HG02840 (cell line): ENCODE measurements around the gene OR4D2.
"Not testable (repeated sequence)": the region's sequence is repeated elsewhere in the genome, so short reads cannot be mapped to it uniquely, and the experiment has no call there.

Experiments
- ATAC-seq: cut with Tn5 transposase; IDR thresholded peaks from one replicate; pipeline ENCODE4 v1.9.1; 2021; ENCODE audit warnings: mild to moderate bottlenecking, moderate library complexity, moderate number of reproducible peaks; ENCODE audit not compliant: unreplicated experiment, low FRiP score

Gene OR4D2

DNA sequence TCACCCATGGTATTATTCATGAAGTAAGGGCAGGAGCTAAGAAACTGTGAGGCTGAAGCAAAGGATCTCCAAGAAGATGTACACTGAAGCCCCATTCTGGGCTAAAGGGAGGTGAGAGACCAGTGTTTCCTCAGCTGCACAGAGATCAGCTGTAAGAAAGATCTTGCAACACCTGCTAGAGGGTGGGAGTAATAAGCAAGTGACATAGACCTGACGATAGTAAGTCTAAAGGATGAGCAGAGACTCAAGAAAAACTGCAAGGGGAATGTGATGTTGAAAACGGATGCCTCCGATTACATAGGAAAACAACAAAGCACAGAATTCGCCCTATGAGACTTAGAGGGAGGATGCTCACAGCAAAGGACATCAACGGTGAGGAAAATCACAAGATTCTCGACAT is at the start of gene OR4D2:
Gene OR4D2 (plus strand): TSS at position 301 of the 400 bp plus-strand sequence. CDS start 2,674 bp downstream, outside the sequence.
- no peak for ATAC-seq

DNA sequence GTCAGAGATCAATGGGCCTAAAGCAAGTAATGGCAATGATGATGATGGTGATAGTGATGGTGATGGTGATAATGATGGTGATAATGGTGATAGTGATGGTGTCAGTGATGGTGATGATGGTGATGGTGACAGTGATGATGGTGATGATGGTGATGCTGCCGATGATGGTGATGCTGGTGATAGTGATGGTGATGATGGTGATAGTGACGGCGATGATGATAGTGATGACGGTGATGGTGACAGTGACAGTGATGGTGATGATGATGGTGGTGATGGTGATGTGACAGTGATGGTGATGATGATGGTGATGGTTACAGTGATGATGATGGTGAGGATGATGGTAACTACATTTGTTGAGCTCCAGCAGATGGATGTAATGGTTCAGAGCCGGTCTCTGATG is 49.4 kb upstream of the OR4D2 start:
- no peak for ATAC-seq

DNA sequence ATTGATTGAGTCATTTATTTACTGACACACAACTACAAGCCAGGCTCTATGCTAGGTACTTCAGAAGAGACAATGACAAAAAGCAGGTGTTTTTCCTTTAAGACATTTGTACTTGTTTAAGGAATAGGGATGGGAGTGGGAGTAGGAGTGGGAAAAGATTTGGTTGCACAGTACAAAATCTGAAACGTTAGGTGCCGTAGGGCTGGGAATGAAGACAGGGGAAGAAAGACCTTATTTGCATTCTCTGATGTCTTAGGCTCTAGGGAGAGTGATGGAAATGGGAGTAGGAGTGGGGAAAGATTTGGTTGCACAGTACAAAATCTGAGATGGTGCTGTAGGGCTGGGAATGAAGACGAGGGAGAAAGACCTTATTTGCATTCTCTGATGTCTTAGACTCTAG is 47.3 kb upstream of the OR4D2 start:
- ATAC-seq, result no peak

GRCh38 chr17:58120195-58120822 is 46.5 kb upstream of the OR4D2 start:
- ATAC-seq, result no peak

DNA sequence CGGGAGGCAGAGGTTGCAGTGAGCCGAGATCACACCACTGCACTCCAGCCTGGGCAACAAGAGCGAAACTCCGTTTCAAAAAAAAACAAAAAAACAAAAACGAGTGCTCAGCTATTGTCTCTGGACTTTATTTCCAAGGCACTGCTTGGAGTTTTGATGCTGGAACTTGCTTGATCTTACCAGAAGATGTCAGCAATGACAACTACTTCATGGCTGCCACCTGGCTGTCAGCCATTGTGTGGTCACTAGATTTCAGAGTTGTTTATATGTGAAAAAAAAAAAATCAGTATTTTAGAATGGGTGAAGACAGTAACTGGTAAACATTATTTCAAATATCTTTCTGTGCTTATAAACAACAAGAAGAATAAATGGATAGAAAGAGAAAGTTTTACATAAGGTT is 44.9 kb upstream of the OR4D2 start:
- no peak for ATAC-seq

DNA sequence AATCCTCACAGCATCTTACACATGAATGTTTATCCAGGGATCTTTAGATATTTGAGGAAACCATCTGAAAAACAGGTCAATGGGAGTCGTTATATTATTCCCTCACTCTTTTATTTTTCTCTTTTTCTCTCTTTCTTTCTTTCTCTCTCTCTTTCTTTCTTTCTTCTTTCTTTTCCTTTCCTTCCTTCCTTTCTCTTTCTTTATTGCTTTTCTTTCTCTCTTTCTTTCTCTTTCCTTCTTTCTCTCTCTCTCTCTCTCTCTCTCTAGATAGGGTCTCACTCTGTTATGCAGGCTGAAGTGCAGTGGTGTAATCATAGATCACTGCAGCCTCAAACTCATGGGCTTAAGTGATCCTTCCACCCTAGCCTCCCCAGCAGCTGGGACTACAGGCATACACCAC is 38.9 kb upstream of the OR4D2 start:
- no peak for ATAC-seq

- not testable (repeated sequence) for ATAC-seq
These were observed 34.1 kb upstream of the OR4D2 start for GRCh38 chr17:58132697-58133096.

- ATAC-seq, result no peak
These were observed 30.0 kb upstream of the OR4D2 start for GRCh38 chr17:58136669-58137279.

DNA sequence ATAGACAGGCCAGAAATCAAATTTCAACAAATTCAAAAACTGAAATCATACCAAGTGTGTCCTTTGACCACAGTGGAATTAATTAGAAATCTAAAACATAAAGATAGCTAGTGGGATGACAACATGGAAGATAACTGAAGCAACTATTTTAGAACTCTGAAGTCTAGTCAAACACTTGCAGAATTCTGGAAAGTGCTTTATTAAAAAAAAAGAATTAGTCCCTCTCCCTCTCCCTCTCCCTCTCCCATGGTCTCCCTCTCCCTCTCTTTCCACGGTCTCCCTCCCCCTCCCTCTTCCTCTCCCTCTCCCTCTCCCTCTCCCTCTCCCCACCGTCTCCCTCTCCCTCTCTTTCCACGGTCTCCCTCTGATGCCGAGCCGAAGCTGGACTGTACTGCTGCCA is 25.3 kb upstream of the OR4D2 start:
- no peak for ATAC-seq

- not testable (repeated sequence) for ATAC-seq
These were observed 23.4 kb upstream of the OR4D2 start for GRCh38 chr17:58143335-58143734.

GRCh38 chr17:58144801-58145200 is 22.0 kb upstream of the OR4D2 start:
- no peak for ATAC-seq

DNA sequence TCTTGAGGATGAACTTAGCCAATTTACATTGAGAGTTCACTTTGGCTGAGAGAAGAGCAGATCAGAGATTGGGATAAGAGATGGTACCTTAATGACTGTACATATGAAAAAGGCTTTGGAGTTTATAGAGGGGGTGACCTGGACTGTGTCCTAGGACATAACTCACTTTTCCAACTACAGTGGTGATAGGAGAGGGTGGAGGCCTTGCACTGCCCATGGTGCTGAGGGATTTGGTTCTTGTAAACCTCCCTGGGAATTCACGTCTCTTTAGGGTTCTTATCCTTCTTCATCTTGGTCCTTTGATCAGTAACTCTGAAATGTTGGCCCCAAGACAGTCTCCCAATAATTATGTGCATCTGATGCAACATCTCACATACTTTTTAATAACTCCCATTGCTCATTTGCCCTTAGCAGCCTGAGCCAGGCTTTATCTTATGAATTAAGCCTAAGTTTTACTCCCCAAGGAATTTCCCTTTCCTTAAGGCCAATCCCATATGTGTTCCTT is 18.8 kb upstream of the OR4D2 start, which contains the start of gene OR4D1:
Gene OR4D1 (plus strand): TSS at position 455 of the 505 bp plus-strand sequence. CDS start 6,770 bp downstream, outside the sequence.
- no peak for ATAC-seq

DNA sequence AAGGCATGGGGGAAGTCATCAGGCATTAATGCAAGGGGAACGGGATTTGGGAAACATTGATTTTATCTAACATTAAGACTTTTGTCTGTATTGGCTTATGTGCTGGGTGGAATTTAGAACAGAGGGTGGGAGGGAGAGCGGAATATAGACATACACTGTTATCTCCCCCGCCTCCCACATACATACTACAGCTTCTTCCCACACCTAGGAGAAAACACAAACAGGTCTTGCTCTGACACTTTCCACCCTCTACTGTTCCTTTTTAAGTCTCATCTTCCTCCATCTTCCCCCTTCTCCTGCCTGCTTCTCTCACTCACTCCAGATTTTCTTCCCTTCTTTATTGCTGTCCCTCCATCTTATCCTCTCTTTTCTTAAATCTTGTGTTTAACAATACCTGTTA is 18.2 kb upstream of the OR4D2 start:
- ATAC-seq, result no peak

- ATAC-seq, result no peak
These were observed 16.4 kb upstream of the OR4D2 start for GRCh38 chr17:58150394-58150793.

- no peak for ATAC-seq
These were observed 13.7 kb upstream of the OR4D2 start for GRCh38 chr17:58153046-58153445.

DNA sequence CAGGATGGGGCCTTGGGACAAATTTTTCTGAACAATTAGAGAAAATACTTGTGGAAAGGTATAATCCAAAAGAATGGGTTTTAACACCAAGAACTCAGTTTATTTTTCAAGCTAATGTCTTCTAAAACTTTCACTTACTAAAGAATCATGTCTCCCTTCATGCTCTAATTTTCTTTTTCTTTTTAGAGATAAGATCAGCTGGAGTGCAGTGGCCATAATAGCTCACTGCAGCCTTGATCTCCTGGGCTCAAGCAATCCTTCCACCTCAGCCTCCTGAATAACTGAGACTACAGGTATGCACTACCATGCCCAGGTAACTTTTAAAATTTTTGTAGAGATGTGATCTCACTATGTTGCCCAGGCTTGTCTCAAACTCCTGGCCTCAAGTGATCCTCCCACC is 13.1 kb upstream of the OR4D2 start:
- no peak for ATAC-seq

DNA sequence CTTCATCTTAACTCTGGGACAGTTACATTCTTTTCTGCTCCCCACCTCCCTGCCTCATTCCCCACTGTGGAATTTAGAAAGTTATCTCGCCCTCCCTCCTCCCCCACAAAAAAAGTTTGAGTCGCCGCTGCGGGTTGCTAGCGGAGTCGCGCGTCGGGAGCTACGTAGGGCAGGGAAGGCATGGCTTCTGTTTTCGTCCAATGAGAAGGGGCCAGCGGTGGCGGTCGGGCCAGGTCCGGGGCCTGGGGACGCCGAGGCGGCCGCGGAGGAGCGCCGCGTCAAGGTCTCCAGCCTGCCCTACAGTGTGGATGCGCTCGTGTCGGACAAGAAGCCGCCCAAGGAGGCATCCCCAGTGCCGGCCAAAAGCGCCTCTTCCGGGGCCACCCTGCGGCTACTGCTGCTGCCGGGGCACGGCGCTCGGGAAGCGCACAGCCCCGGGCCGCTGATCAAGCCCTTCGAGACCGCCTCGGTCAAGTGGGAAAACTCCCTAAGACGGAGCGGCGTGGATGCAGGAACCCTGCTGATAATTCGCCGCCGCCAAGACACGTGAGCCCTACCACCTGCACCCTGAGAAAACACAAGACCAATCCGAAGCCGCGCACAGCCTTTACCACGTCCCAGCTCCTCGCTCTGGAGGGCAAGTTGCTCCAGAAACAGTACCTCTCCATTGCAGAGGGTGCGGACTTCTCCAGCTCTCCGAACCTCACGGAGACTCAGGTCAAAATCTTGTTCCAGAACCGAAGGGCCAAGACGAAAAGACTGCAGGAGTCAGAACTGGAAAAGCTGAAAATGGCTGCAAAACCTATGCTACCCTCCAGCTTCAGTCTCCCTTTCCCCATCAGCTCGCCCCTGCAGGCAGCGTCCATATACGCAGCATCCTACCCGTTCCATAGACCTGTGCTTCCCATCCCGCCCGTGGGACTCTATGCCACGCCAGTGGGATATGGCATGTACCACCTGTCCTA is 9.7 kb upstream of the OR4D2 start:
- no peak for ATAC-seq

DNA sequence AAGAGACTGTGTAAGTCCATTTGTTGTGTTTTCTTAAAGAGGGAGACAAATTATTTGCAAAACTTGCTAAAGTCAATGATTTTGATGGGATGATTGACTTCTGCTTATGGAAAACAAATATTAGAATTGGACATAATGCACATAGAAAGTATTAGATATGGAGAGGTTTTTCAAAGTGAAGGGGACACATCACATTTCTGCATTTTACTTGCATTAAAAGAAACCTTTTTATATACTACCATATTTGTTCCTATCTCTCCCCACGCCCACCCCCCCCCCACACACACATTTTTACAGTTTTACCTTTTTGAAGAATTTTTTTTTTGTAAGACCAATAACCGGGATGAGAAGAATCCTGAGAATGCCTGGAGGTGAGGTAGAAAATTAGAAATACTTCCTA is 8.6 kb upstream of the OR4D2 start:
- no peak for ATAC-seq

- ATAC-seq, result no peak
These were observed 5.2 kb upstream of the OR4D2 start for GRCh38 chr17:58161566-58161965.

DNA sequence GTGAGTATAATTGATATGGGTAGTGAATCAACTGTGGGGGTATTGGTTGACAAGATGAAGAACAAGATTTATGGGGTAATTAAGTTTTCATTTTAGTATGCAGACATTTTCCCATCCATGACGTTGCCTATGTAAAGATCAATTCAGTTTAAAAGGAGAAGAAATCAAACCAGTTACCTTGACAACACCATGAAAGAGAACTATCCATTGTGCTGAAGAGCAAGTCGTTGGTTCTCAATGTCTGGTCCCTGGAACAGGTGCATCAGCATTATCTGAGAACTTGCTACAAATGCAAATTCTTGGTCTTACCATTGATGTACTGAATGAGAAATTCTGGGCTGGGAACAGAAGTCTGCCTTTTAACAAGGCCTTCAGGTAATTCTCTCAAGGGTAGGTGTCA is 801 bp upstream of the OR4D2 start:
- ATAC-seq, result no peak

DNA sequence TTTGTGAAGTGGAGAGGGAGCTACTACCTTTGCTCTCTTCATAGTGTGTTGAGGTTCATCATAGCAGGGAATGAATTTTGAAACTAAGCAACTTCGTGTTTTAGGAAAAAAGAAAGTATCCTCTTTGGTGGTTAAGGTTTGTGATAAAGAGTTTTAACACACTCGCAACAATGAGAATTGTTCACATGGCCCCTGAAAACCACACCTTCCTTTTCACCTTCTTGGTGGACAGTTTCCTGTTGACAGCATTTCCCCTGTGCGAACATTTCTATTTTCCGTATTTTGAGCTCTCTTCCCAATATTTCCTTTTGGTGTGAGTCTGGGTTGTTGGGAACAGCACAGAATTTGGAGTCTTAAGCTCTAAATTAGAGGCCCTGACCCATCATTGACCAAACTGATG is 3.8 kb downstream of the OR4D2 start:
- ATAC-seq, result no peak
